Fibroblast of skin of left biceps (primary cell): ENCODE data around the gene CLPTM1L.
"Not testable (repeated sequence)": the region's sequence is repeated elsewhere in the genome, so short reads cannot be mapped to it uniquely, and the experiment has no call there.

Source experiments
- DNase-seq, 2 experiments: peaks; one replicate each; pipeline ENCODE4 v3.0.0-alpha.2; 2013; ENCODE audit warnings: low read depth in 2 of 2

CLPTM1L gene

DNA sequence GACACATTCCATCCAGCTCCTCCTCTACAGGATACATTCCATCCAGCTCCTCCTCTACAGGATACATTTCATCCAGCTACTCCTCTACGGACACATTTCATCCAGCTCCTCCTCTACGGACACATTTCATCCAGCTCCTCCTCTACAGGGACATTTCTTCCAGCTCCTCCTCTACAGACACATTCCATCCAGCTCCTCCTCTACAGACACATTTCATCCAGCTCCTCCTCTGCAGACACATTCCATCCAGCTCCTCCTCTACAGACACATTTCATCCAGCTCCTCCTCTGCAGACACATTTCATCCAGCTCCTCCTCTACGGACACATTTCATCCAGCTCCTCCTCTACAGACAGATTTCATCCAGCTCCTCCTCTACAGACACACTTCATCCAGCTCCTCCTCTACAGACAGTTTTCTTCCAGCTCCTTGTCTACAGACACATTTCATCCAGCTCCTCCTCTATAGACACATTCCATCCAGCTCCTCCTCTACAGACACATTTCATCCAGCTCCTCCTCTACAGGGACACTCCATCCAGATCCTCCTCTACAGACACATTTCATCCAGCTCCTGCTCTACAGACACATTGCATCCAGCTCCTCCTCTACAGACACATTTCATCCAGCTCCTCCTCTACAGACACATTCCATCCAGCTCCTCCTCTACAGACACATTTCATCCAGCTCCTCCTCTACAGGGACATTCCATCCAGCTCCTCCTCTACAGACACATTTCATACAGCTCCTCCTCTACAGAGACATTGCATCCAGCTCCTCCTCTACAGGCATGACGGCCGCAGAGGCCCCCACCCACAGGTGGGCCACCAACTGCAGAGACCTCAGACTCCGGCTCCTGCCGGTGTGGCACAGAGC, 16.4 kb downstream of the CLPTM1L start:
- DNase-seq: peak in 1 of 2 experiments; percentile 12

- peak in 1 of 2 experiments; percentile 15 for DNase-seq
These were observed 17.8 kb downstream of the CLPTM1L start for GRCh38 chr5:1326901-1327756.

DNA sequence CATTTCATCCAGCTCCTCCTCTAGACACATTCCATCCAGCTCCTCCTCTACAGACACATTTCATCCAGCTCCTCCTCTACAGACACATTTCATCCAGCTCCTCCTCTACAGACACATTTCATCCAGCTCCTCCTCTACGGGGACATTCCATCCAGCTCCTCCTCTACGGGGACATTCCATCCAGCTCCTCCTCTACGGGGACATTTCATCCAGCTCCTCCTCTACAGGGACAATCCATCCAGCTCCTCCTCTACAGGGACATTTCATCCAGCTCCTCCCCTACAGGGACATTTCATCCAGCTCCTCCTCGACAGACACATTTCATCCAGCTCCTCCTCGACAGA, 18.4 kb downstream of the CLPTM1L start:
- not testable (repeated sequence) for DNase-seq

- no peak for DNase-seq
These were observed 18.9 kb downstream of the CLPTM1L start for GRCh38 chr5:1325870-1326531.

DNA sequence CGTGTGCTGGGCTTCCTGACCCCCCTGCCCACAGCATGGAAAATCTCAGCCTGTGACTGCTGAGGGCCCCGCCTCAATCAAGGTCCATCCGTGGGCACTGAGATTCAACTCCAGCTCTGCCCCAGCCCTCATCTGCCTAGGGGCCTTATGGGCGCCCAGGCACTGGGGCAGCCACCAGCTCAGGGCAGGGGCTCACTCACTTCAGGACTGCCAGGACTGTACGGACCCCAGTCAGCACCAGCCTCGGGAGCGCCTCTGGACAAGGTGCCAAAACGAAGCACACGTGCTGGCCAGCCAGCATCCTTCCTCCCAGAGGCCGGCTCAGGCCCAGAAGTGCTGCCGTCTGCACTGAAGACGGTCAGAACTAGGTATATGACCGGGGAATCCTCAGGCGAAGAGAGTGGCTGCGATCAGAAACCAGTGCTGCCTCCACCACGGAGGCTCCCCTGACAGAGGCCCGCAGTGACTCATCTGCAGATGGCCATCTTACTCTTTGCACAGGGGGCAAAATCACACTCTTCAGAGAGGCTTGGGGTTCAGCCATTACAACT, 19.6 kb downstream of the CLPTM1L start:
- no peak for DNase-seq

GRCh38 chr5:1324719-1325190, 20.1 kb downstream of the CLPTM1L start:
- DNase-seq: no peak

DNA sequence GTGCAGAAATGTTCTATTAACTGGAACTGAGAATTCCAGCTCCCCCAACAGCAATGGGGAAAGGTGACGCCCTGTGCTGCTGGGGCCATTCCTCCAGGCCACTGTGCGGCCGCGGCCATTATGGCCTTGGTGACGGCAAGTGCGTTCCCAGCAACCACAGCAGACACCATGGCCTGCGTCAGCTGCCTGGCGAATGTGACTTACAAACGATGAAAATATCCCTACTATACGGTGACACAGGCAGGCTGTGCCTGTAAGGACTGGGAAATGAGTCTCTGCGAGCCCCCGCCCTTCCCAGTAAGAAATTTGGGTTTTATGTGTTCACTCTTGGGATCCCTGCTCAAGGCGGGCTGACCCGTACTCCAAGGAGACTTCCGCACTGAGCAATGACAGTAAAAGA, 20.6 kb downstream of the CLPTM1L start:
- no peak for DNase-seq

DNA sequence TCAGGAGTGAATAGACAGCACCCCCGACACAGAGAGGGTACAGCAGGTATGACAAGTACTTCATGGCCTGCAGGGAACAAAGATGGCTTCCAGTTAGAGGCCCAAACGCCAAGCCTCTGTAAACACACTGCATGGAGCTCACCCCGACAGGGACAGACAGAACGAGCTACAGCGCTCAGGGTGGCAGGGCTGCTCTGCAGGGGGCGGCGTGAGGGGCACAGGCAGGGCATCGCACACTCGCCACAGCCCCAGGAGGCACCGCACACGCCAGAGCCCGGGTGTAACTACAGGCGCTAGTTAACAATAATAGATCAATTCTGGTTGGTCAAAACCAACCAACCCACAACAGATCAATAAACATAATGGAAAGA, 21.1 kb downstream of the CLPTM1L start:
- no peak for DNase-seq

DNA sequence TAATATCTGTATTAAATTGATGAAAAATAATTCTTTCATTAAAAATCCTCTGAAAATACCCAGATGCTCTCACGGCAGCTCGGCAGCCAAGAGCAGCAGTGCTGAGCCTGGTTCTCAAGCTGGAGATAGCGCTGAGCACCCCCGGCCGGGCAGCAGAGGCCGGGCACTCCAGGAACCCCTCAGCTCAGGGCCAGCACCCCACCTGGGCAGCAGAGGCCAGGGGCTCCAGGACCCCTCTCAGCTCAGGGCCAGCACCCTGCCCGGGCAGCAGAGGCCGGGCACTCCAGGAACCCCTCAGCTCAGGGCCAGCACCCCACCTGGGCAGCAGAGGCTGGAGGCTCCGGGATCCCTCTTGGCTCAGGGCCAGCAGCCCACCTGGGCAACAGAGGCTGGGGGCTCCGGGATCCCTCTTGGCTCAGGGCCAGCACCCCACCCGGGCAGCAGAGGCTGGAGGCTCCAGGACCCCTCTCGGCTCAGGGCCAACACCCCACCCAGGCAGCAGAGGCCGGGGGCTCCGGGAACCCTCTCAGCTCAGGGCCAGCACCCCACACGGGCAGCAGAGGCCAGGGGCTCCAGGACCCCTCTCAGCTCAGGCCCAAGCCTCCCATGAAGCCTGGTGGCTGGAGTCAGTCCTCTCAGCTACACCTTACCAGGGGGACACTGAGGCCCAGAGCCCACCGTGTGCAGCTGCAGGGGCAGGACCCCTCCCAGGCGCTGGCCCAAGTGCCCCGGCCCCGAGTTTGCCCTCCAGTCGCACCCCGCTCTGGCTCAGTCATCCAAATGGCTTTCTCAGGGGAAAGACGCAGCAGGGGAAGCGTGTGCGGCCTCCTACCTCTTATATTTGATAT, 21.7 kb downstream of the CLPTM1L start:
- no peak for DNase-seq

- no peak for DNase-seq
These were observed 22.6 kb downstream of the CLPTM1L start for GRCh38 chr5:1322036-1322900.

GRCh38 chr5:1321576-1321975, 23.3 kb downstream of the CLPTM1L start:
- DNase-seq: no peak

DNA sequence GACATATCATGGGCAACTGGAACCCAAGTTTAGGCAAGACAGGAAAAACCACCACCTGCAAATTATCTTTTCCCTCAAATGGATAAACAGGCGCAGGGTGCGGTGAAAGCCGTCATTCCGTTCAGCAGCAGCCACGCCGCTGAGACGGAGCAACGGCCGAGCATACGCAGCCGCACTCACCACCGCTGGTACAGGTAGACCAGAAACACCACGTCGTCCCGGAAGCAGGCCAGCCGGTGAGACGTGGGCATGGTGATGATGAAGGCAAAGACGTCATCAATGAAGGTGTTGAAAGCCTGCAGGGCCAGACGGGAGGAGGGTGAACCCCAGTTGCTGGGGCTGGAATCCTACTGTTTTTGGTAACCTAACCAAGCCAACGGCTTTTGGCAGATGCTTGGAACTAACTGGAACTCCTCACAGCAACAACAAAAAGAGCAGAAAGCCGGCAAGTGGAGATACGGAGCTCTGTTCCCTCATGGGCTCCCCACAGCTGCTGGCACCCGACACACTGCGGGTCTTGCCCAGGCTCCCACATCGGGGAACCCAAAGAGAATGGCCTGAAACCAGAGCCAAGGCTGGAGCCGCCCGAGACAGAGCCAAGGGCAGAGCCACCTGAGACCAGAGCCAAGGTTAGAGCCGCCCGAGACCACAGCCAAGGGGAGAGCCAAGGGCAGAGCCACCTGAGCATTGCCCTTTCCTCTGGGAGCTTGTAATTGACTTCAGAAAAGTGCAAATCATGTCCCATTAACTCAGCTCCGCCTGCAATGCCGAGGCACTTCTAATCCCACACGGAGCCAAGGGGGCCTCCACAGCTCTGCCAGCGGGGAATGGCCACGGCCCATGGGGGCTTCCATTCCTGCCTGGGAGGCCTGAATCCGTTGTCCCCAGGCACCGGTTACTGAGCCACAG, 24.2 kb downstream of the CLPTM1L start:
- no peak for DNase-seq

DNA sequence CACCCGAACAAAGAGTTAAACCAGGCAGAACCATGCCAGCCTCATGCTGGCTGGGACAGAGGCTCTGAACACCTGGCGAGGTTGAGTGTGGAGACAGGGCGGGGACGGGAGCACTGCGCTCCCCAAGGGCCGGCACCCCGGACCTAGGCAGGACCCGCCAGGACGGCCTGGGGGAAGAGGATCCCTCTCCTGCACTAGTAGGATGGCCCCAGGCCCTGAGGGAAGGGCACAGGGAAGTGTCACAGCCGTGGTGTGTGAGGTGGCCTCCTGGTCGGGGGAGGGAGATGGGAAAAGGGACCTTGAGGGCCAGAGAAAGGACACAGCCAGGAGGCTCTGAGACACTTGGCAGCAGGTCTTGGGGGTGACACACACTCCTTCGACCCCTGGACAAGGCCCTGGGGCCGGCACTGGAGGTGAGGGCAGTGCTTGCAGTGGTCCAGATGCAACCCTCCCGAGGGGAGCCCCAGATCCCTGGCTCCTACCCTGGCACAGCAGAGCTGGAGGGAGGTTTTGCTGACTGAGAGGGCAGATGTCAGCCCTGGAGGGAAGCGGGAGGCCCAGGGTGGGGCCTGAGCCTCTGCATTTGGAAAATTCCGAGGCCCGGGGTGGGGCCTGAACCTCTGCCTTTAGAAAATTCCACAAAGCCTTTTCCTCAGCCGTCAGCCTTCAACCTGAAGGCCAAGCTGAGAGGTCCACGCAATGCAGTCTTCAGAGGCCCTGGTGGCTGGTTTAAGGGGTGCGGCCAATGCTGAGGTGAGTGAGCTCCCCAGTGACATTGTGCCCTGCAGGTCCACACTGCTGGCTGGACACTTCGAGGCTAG, 25.3 kb downstream of the CLPTM1L start:
- no peak for DNase-seq

GRCh38 chr5:1318659-1319251, 26.1 kb downstream of the CLPTM1L start:
- no peak for DNase-seq

GRCh38 chr5:1317921-1318565, 26.9 kb downstream of the CLPTM1L start:
- no peak for DNase-seq

- DNase-seq: no peak
These were observed 28.1 kb downstream of the CLPTM1L start for GRCh38 chr5:1316588-1317340.
